Anterior cingulate cortex (tissue), 58 donors: ENCODE data around the gene VIP.
"Not testable (repeated sequence)": the region's sequence is repeated elsewhere in the genome, so short reads cannot be mapped to it uniquely, and the experiment has no call there.

Experiments used
- DNase-seq, 58 donors: peaks; one replicate each; lab custom pipeline; 2025; lab: John Stamatoyannopoulos, UW

The VIP gene

GRCh38 chr6:152750694-152751093 is at the start of gene VIP:
VIP (plus strand) TSS chr6:152750797; CDS start chr6:152752178, 1,381 bp downstream.
- no peak for DNase-seq

DNA sequence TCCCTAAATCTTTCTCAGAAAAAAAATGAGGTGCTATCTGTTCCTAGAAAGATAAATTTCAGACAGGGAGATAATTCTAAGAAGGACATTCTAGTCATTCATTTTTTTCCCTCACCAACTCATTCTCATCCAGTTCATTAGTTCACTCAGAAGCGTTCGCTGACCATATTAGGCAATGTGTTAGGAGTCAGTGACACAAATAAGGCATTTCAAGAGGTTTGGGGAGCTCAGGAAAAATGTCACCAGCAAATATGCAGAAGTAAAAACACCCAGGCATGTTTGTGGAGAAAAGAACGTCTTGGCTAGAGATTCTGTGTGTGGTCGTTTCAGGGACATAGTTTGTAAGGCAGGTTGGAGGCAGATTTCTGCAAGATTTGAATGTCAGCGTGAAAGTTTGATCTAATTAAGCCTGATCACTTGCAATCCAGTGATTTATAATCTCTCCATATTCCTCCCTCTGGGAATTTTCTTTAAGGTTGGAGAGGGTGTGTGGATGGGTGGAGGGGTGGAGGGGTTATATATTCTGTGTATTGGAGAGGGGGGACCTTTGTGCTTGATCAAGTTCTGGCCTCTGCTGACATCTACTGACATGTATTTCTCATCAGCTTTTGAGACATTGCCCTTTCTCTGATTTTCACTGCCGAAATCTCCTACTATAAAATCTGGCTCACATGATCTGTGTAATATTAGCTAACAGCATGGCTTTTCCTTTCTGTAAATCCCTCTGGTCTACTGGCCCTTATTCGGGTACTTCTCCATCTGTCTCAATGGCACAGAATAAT is 49.3 kb upstream of the VIP start:
- no peak for DNase-seq

DNA sequence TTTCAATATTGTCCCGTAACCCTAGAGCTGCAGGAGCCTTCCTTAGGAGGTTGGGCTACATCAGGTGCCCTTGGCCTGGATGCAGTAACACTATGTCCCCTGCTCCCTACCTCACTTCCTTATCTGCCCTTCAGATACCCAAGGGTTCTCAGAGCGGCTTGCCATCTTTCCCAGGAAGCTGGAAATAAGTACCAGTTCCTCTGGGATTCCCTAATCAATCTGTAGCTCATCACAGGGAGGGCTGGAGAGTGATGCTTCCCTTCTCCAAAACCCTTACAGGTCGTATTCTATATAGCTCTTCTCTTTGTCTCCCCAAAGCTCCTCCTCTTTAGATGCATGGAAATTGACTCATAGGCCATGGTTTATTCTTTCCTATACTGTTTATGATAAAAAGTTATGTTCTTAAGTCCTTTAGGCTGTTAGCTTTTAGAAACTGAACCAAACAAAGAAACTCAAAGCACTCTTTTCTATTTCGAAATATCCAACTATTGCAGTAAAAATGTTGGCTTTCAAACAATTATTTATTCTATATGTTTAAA is 48.7 kb upstream of the VIP start:
- DNase-seq, result no peak

DNA sequence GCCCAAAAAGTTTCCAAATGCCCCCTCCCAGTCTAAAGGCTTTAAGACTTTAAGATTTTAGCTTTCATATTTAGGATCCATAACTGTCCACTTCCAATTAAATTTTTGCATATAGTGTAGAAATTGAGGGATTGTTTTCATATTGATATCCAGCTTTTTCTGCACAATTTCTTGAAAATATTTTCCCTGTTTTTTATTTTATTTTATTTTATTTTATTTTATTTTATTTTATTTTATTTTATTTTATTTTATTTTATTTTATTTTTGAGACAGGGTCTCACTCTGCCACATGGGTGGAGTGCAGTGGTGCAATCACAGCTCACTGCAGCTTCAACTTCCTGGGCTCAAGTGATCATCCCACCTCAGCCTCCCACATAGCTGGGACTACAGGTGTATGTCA is 46.8 kb upstream of the VIP start:
- not testable (repeated sequence) for DNase-seq

DNA sequence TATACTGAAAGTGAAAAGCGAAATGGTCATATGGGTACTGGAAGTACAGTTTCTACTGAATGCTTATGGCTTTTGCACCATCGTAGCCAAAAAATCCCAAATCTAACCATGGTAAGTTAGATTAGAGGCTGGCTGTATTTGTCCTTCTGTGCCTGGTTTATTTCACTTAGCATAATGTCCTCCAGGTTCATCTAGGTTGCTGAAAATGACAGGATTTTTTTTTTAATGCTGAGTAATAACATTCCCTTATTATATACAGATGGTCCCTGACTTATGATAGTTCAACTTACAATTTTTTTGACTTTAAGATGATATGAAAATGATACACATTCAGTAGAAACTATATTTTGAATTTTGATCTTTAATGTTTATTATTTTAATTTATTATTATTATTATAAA is 45.3 kb upstream of the VIP start:
- DNase-seq, result no peak

DNA sequence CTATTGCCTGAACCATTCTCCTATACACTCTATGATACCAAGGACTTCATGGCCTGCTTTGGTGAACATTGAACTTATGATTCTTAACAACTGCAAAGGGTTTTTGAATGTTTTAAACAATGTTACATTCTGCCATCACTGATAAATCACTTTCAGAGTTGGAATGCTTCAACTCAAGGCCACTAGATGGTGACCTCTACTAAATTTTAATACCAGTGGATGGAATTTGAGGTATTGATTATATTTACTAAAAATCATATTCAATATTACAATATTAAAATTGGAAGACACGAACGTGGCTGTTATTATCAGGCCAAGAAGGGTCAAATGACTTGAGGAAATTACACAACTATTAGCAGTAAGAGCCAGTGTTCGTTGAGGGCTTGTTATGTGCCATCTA is 34.3 kb upstream of the VIP start:
- no peak for DNase-seq

DNA sequence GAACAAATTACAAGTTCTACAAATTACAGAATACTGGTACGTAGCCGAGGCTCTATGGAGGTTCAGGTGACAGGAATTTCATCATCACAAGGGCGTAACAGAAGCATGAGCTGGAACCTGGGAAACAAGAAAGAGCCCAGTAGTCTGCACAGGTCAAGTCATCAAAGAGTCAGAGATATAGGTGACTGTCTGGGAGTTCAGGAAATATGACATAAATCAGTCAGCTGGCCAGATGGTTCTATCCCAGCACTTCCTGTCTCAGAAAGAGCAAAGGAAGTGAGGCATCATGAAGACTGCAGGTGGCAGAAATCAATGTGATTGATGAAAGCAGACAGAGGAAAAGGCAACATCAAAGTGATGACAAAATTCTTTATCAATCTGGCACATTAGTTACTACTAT is 29.6 kb upstream of the VIP start:
- DNase-seq, result no peak

GRCh38 chr6:152721956-152722355 is 28.6 kb upstream of the VIP start:
- no peak for DNase-seq

DNA sequence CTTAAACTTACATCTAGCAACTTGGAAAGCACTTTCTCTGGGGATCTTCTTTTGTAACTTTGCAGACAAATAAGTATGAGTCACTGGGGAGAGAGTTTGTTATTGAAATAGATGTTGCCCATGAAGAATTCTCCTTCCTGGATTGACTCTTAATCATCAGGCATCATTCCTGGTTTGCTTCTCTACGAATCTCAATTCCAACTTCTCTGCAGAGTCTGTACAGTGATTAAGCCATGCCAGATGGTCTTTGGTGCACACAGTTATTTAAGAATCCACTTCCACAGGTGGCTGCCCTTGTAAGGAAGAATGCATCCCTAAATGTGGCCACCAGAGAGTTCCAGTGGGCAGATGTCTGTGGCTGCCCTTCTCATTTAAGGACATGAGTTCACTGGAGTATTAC is 27.2 kb upstream of the VIP start:
- peak in 1 of 58 donors; percentile 1 for DNase-seq

GRCh38 chr6:152726313-152726712 is 24.3 kb upstream of the VIP start:
- DNase-seq, result no peak

GRCh38 chr6:152727507-152727906 is 23.1 kb upstream of the VIP start:
- no peak for DNase-seq

DNA sequence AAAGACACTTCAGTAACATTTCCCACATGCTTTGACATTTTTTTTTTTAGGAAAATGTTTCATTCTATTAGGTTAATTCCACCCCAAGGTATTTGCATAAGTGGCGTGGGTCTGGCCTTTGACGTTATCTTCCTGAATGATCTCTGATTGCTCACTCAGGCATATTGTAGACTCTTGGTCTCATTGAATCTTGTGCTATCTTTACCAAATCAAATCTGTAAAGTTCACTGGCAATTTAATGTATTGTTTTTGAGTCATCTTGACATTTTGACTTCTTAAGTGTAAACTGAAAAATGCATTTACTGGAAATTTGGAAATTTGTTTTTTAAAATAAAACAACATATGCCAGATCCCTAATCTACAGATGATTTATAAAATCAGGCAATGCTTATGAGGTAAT is 16.0 kb upstream of the VIP start:
- DNase-seq, result no peak

DNA sequence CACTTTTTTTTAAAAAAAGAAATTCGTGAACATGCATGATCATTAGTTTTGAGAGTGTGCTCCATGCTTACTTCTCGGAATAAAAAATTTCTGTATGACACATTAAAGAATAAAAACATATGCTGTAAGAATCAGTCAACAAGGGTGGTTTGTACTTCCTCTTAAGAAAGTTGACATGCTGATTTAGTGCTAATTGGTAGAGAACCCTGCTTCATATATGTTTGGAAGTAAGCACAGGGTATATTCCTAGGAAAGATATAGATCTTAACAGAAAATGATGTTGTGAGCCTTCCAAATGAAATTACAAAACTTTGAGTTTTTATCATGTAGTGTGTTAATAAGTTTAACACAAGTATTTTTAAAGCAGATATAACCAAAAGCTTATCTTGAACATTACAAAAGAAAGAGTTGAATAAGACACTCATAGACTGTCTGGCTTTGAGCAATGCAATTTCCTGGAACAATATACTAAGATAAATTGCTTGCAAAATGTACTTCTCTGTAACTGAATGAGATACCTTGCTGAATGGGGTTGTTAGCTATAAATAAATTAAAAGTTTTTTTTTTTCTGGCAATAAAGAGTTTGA is 13.8 kb upstream of the VIP start:
- DNase-seq, result no peak

DNA sequence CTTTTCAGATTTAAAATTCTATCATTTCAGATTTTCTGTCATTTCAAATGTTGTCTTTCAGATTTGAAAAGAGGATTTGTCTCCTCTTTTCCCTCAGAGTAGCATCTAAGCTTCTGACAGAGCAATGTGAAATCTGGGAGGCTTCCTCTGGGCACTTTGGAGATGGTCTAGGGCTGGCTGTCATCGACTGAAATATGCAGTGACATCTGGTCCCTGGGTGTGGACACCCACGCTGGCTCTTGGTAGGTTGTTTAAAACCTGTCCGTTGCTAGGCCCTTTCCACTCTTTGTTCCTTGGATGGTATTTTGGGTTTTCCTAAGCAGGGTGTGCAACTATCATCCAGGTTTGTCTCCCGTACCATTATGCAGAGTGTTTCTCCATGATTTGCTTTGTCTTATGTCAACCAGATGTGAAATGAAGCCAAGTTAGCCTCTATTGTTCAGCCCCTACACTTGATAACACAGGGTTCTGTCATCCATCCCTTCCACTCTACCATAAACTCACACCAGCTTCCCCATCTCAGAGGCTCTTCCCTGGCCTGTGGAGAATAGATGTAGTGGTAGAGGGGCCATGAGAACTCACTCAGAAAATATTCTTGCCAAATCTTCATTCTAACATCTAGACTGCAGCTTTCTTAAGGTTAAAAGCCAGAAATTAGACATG is 5.0 kb upstream of the VIP start:
- DNase-seq, result peak in 2 of 58 donors; percentile 15

- DNase-seq, result no peak
Observed at GRCh38 chr6:152746172-152746553, 4.4 kb upstream of the VIP start.

- no peak for DNase-seq
Observed at GRCh38 chr6:152748843-152749242, 1.8 kb upstream of the VIP start.

DNA sequence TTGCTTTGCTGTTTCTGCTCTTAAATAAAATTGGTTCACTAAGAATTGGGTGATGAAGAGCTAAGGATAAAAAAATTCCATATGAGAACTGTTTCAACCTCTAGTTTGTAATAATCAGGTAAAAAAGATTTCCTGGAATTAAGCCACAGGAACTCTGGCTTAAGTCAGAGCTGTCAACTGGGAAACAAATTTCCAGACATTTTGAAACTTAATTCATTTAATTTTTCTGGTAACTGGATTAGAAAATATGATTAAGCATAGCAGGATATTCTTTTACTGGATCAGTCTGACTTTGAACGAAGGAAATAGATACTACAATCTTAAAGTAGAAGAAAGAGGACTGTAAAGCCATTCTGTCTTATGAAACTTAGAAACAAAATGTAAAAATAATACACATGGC is 1.3 kb upstream of the VIP start:
- DNase-seq, result no peak

GRCh38 chr6:152765331-152765730 is 14.7 kb downstream of the VIP start:
- DNase-seq, result no peak

- DNase-seq, result no peak
Observed at GRCh38 chr6:152769159-152769558, 18.6 kb downstream of the VIP start.

DNA sequence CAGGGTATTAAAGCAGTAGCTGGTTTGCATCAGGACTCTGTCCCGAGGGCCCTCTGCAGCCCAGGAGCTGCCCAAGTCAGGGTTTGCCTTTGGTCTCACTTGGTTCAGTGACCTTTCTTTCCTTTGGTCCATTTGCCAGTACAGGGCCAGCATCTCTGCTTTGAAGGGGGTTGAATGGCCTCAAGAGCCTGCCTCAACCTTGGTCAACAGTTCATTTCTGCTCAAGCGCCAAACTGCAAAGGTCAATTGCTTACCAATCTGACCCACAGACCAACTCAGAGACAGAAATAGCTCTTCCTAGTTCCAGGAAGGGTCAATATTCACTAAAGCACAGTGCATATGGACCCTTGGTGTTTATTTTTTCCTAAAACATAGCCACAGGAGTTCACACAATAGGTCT is 19.4 kb downstream of the VIP start:
- DNase-seq, result no peak

- DNase-seq, result no peak
Observed at GRCh38 chr6:152771061-152771687, 20.6 kb downstream of the VIP start.
